ENCODE results near the gene SMAD7.

Gene SMAD7

GRCh38 chr18:48959921-48960920, 9.5 kb upstream of the SMAD7 start:
- no peak for DNase-seq

GRCh38 chr18:48959551-48959920, 8.8 kb upstream of the SMAD7 start:
- DNase-seq: no peak

- no peak for DNase-seq
Measured at GRCh38 chr18:48958951-48959350, 8.2 kb upstream of the SMAD7 start.

GRCh38 chr18:48957616-48958015, 6.9 kb upstream of the SMAD7 start:
- no peak for DNase-seq

GRCh38 chr18:48957136-48957535, 6.4 kb upstream of the SMAD7 start:
- no peak for DNase-seq

- no peak for DNase-seq
Measured at GRCh38 chr18:48956356-48956755, 5.6 kb upstream of the SMAD7 start.

GRCh38 chr18:48955830-48956261, 5.1 kb upstream of the SMAD7 start:
- no peak for DNase-seq

GRCh38 chr18:48954886-48955819, 4.4 kb upstream of the SMAD7 start:
- DNase-seq: no peak

GRCh38 chr18:48953104-48953706, 2.4 kb upstream of the SMAD7 start:
- no peak for DNase-seq

GRCh38 chr18:48952287-48953103, 1.7 kb upstream of the SMAD7 start:
- peak; percentile 54 for DNase-seq

GRCh38 chr18:48951448-48952286, 902 bp upstream of the SMAD7 start:
- peak; percentile 76 for DNase-seq

- peak; percentile 28 for DNase-seq
Measured at GRCh38 chr18:48949606-48950535, 894 bp downstream of the SMAD7 start.

- no peak for DNase-seq
Measured at GRCh38 chr18:48949050-48949605, 1.6 kb downstream of the SMAD7 start.

- DNase-seq: peak; percentile 34
Measured at GRCh38 chr18:48948112-48949049, 2.4 kb downstream of the SMAD7 start.

- DNase-seq: no peak
Measured at GRCh38 chr18:48947560-48947959, 3.2 kb downstream of the SMAD7 start.

GRCh38 chr18:48947092-48947491, 3.7 kb downstream of the SMAD7 start:
- no peak for DNase-seq

- no peak for DNase-seq
Measured at GRCh38 chr18:48946329-48946835, 4.4 kb downstream of the SMAD7 start.

GRCh38 chr18:48945953-48946217, 4.9 kb downstream of the SMAD7 start:
- no peak for DNase-seq

GRCh38 chr18:48944634-48945033, 6.1 kb downstream of the SMAD7 start:
- DNase-seq: no peak

All from activated naive CD4-positive, alpha-beta T cell treated with anti-CD3 and anti-CD28 coated beads, Interleukin-2, amount 50 U/mL, for 16 hours (primary cell).